ENCODE measurements around the gene TSGA10IP.

GRCh38 chr11:65931773-65932557, 13.3 kb upstream of the TSGA10IP start:
- TF ChIP-seq EZH2 (IDR thresholded peaks at IDR 0.05; ENCODE audit: borderline replicate concordance, low read depth, low read length, severe bottlenecking) = no peak
- TF ChIP-seq, protein P1, sequence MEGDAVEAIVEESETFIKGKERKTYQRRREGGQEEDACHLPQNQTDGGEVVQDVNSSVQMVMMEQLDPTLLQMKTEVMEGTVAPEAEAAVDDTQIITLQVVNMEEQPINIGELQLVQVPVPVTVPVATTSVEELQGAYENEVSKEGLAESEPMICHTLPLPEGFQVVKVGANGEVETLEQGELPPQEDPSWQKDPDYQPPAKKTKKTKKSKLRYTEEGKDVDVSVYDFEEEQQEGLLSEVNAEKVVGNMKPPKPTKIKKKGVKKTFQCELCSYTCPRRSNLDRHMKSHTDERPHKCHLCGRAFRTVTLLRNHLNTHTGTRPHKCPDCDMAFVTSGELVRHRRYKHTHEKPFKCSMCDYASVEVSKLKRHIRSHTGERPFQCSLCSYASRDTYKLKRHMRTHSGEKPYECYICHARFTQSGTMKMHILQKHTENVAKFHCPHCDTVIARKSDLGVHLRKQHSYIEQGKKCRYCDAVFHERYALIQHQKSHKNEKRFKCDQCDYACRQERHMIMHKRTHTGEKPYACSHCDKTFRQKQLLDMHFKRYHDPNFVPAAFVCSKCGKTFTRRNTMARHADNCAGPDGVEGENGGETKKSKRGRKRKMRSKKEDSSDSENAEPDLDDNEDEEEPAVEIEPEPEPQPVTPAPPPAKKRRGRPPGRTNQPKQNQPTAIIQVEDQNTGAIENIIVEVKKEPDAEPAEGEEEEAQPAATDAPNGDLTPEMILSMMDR (IDR thresholded peaks at IDR 0.05; ENCODE audit: borderline replicate concordance, extremely low read depth, low read length, poor library complexity, severe bottlenecking) = peak; percentile 31

Data from DND-41 (cell line).